Astrocyte of the cerebellum (primary cell): ENCODE measurements around the gene RASL10A.

Experiments used
- DNase-seq: peaks from one replicate; pipeline ENCODE4 v3.0.0-alpha.2; 2011; ENCODE audit warnings: low read depth
- H3K4me3 ChIP-seq: 2 replicates; pipeline ENCODE4 v1.5.1; 2011; ENCODE audit warnings: mild to moderate bottlenecking, low read depth, low read length, moderate library complexity
- CTCF ChIP-seq: IDR thresholded peaks from 2 replicates; pipeline ENCODE4 v1.5.1; 2012; ENCODE audit warnings: low read length, low read depth, moderate library complexity, mild to moderate bottlenecking; ENCODE audit errors: missing control alignments
- in situ Hi-C: cut with HindIII; loops from 2 replicates; pipeline ENCODE4 v1.10.0; 2017; ENCODE audit warnings: low sequenced_read_pairs

Gene RASL10A

GRCh38 chr22:29339381-29340235, 24.1 kb upstream of the RASL10A start:
- DNase-seq: no peak
- no peak overlapping the region for H3K4me3 ChIP-seq
- no peak for TF ChIP-seq CTCF
- in situ Hi-C loops: no loop called here

- no peak for TF ChIP-seq CTCF
- in situ Hi-C loops: no loop called here
- H3K4me3 ChIP-seq: no peak overlapping the region
- no peak for DNase-seq
Observed at GRCh38 chr22:29338398-29338797, 22.9 kb upstream of the RASL10A start.

GRCh38 chr22:29337631-29338284, 22.3 kb upstream of the RASL10A start:
- TF ChIP-seq CTCF: no peak
- H3K4me3 ChIP-seq: no peak overlapping the region
- in situ Hi-C loops: no loop called here
- no peak for DNase-seq

DNA sequence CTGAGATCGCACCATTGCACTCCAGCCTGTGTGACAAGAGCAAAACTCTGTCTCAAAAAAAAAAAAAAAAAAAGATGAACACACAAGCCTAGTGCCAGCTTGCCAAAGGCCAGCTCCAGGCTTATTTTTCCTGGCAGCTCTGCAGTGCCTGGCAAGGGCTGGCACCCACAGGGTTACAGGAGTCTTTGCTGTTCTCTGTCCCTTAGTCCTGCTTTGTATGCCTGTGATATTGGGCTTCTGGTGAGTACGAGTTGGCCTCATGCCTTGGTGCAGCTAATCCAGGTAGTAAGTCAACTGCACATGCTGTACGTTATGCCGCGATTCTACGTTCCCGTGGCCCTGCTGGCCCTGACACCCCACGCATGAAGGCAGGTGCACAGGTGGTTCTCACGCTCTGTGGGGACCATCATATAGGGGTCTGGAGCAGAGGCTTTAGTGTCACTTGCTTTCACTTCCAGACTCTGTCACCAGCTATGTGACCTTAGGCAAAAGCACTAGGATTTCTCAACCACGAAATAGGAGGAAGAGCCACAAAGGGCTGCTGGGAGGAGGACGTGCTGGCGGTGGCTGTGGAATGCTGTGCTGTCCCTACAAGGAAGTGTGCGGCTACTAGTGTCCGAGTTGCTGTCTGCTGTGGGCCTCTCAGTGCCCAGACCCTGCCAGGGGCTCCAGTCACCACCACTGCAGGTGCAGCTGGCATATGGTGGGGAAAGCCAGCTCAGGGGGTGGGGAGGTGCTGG, 21.4 kb upstream of the RASL10A start:
- TF ChIP-seq CTCF: no peak
- in situ Hi-C loops: no loop called here
- DNase-seq: no peak
- H3K4me3 ChIP-seq: no peak overlapping the region

- in situ Hi-C loops: no loop called here
- no peak overlapping the region for H3K4me3 ChIP-seq
- no peak for TF ChIP-seq CTCF
- no peak for DNase-seq
Observed at GRCh38 chr22:29335656-29336055, 20.2 kb upstream of the RASL10A start.

GRCh38 chr22:29334696-29335344, 19.3 kb upstream of the RASL10A start:
- DNase-seq: no peak
- in situ Hi-C loops: no loop called here
- no peak overlapping the region for H3K4me3 ChIP-seq
- TF ChIP-seq CTCF: no peak
